ENCODE data around the gene DUSP7. TPM values are rescaled to one million over a fixed set of nuclear protein-coding genes. Genes with fewer than 3 reads are reported as not detected.

The DUSP7 gene
- total RNA-seq, 1 experiment from 2014 or later: 9.9 TPM

- peaks cover 4% of the 10 kb centered on the region for H3K4me1 ChIP-seq
- CTCF ChIA-PET: no interaction called here
- Mint-ChIP-seq H3K9me3 (ENCODE audit: unreplicated experiment) (no peaks in the 10 kb centered on the region), H3K27me3 (ENCODE audit: insufficient read depth, unreplicated experiment) (no peaks in the 10 kb centered on the region), H3K4me1 (ENCODE audit: low read depth, unreplicated experiment) (peaks cover 7% of the 10 kb centered on the region), H3K4me3 (ENCODE audit: unreplicated experiment) (no peak overlapping the region), H3K36me3 (ENCODE audit: insufficient read depth, unreplicated experiment) (peaks cover 5% of the 10 kb centered on the region), H3K27ac (ENCODE audit: unreplicated experiment) (no peak overlapping the region)
- DNase-seq: no peak
- no peak overlapping the region for H3K4me3 ChIP-seq (ENCODE audit: low read depth, low read length)
- POLR2A ChIA-PET: no interaction called here
- no peaks in the 10 kb centered on the region for H3K27me3 ChIP-seq (replicated peaks; ENCODE audit: control insufficient read depth, insufficient read depth, low read length)
- intact Hi-C loops (cut with micrococcal nuclease; ENCODE audit: unreplicated experiment): no loop called here
- H3K9me3 ChIP-seq: no peaks in the 10 kb centered on the region
- TF ChIP-seq, protein P1, sequence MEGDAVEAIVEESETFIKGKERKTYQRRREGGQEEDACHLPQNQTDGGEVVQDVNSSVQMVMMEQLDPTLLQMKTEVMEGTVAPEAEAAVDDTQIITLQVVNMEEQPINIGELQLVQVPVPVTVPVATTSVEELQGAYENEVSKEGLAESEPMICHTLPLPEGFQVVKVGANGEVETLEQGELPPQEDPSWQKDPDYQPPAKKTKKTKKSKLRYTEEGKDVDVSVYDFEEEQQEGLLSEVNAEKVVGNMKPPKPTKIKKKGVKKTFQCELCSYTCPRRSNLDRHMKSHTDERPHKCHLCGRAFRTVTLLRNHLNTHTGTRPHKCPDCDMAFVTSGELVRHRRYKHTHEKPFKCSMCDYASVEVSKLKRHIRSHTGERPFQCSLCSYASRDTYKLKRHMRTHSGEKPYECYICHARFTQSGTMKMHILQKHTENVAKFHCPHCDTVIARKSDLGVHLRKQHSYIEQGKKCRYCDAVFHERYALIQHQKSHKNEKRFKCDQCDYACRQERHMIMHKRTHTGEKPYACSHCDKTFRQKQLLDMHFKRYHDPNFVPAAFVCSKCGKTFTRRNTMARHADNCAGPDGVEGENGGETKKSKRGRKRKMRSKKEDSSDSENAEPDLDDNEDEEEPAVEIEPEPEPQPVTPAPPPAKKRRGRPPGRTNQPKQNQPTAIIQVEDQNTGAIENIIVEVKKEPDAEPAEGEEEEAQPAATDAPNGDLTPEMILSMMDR (IDR thresholded peaks at IDR 0.05; ENCODE audit: insufficient read depth in 1 of 2, low read depth in 1 of 2, low read length in 1 of 2, severe bottlenecking in 1 of 2, unreplicated experiment in 1 of 2): no peak
- no TSS peak for BruUV-seq (replicated peaks)
- no peaks in the 10 kb centered on the region for H3K36me3 ChIP-seq (ENCODE audit: control insufficient read depth, insufficient read depth, low read length)
Observed at GRCh38 chr3:52083556-52084087, 27.3 kb upstream of the DUSP7 start.

GRCh38 chr3:52082951-52083350 is 26.6 kb upstream of the DUSP7 start:
- no peak overlapping the region for H3K27ac Mint-ChIP-seq (ENCODE audit: unreplicated experiment)
- ChIA-PET POLR2A (no interaction called here), CTCF (no interaction called here)
- H3K4me3 ChIP-seq (ENCODE audit: low read depth, low read length): no peak overlapping the region
- H3K36me3 Mint-ChIP-seq (ENCODE audit: insufficient read depth, unreplicated experiment): peaks cover 5% of the 10 kb centered on the region
- H3K36me3 ChIP-seq (ENCODE audit: control insufficient read depth, insufficient read depth, low read length): no peaks in the 10 kb centered on the region
- H3K9me3 Mint-ChIP-seq (ENCODE audit: unreplicated experiment): no peaks in the 10 kb centered on the region
- TF ChIP-seq, protein P1 (IDR thresholded peaks at IDR 0.05; ENCODE audit: insufficient read depth in 1 of 2, low read depth in 1 of 2, low read length in 1 of 2, severe bottlenecking in 1 of 2, unreplicated experiment in 1 of 2): no peak
- H3K9me3 ChIP-seq: no peaks in the 10 kb centered on the region
- no peaks in the 10 kb centered on the region for H3K27me3 ChIP-seq (replicated peaks; ENCODE audit: control insufficient read depth, insufficient read depth, low read length)
- H3K4me1 Mint-ChIP-seq (ENCODE audit: low read depth, unreplicated experiment): peaks cover 7% of the 10 kb centered on the region
- DNase-seq: no peak
- BruUV-seq (replicated peaks): no TSS peak
- no peak overlapping the region for H3K4me3 Mint-ChIP-seq (ENCODE audit: unreplicated experiment)
- no peaks in the 10 kb centered on the region for H3K27me3 Mint-ChIP-seq (ENCODE audit: insufficient read depth, unreplicated experiment)
- peaks cover 4% of the 10 kb centered on the region for H3K4me1 ChIP-seq
- intact Hi-C loops (cut with micrococcal nuclease; ENCODE audit: unreplicated experiment): no loop called here

DNA sequence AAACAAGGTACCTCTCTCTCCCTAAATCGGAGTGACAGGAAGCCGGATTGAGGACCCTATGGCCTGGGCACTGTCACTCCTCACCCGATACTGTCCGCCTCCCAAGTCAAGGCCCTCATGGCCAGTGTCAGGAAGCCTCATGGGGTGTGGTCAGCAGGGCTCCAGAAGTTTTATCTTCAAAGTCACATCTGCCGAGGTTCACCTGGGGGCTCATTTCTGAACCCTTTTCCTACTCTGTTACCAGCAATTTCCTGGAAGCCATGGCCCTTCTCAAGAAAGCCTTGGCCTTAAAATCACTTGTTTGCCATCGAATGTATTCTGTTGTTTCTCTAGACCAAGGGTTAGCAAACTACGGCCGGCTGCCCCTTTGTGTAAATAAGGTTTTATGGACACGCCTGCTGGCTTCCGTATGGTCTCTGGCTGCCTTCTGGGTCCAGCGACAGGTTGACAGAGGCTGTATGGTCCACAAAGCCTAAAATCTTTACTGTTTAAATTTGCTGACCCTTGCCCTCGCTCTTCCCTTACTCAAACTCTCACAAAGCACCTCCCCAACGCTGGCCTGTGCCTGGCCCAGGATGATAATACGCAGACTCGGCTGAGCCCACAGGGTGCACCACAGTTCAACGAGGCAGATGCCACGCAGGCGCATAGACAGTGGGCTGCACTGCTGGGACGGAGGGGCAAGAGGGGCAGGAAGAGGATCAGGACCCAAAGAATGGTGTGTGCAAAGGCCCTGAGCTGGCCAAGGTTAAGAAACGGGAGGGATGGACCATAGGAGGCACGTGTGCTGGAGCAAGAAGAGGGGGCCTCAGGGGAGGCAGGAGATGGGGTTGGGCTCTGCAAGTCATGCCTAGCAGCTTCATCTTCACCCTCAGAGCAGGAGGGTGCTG is 24.7 kb upstream of the DUSP7 start:
- CTCF ChIA-PET: no interaction called here
- no peaks in the 10 kb centered on the region for H3K27me3 ChIP-seq (replicated peaks; ENCODE audit: control insufficient read depth, insufficient read depth, low read length)
- no peaks in the 10 kb centered on the region for H3K9me3 ChIP-seq
- H3K4me3 Mint-ChIP-seq (ENCODE audit: unreplicated experiment): no peak overlapping the region
- H3K4me3 ChIP-seq (ENCODE audit: low read depth, low read length): no peak overlapping the region
- no TSS peak for BruUV-seq (replicated peaks)
- H3K4me1 Mint-ChIP-seq (ENCODE audit: low read depth, unreplicated experiment): peaks cover 7% of the 10 kb centered on the region
- no peaks in the 10 kb centered on the region for H3K36me3 ChIP-seq (ENCODE audit: control insufficient read depth, insufficient read depth, low read length)
- DNase-seq: no peak
- H3K27me3 Mint-ChIP-seq (ENCODE audit: insufficient read depth, unreplicated experiment): no peaks in the 10 kb centered on the region
- no peaks in the 10 kb centered on the region for H3K36me3 Mint-ChIP-seq (ENCODE audit: insufficient read depth, unreplicated experiment)
- no peaks in the 10 kb centered on the region for H3K9me3 Mint-ChIP-seq (ENCODE audit: unreplicated experiment)
- TF ChIP-seq, protein P1 (IDR thresholded peaks at IDR 0.05; ENCODE audit: insufficient read depth in 1 of 2, low read depth in 1 of 2, low read length in 1 of 2, severe bottlenecking in 1 of 2, unreplicated experiment in 1 of 2): no peak
- H3K4me1 ChIP-seq: peaks cover 4% of the 10 kb centered on the region
- POLR2A ChIA-PET: no interaction called here
- intact Hi-C loops (cut with micrococcal nuclease; ENCODE audit: unreplicated experiment): no loop called here
- no peak overlapping the region for H3K27ac Mint-ChIP-seq (ENCODE audit: unreplicated experiment)
